Left colon (tissue), 2 donors: Measurements from ENCODE around the gene C1orf105. TPM values are rescaled to one million over a fixed set of nuclear protein-coding genes. Genes with fewer than 3 reads are reported as not detected.
A peak's percentile ranks its signal among the peaks of the same experiment; 100 is the strongest.
"Not testable (repeated sequence)": the region's sequence is repeated elsewhere in the genome, so short reads cannot be mapped to it uniquely, and the experiment has no call there.

ENCODE experiments used
- ATAC-seq: fragments of 200-7000 bp; cut with Tn5 transposase; one replicate; pipeline ENCODE4 v1.9.1; 2020; ENCODE audit warnings: mild to moderate bottlenecking, moderate library complexity
- DNase-seq, 2 donors: peaks; one replicate each; pipeline ENCODE4 v3.0.0-alpha.2; 2020
- intact Hi-C, 2 donors: fragments of 100-400 bp; cut with DNase I in 1 of 2; cut with micrococcal nuclease in 1 of 2; formaldehyde crosslinking; loops; one replicate each; pipeline versions ENCODE4 v1.11.2 to v1.14.0; 2022; cut with DNase I, micrococcal nuclease
- long read RNA-seq: library from polyadenylated mRNA; unstranded; transcript quantifications from one replicate; pipeline ENCODE4 v2.0.0, GENCODE V29; 2021
- total RNA-seq, 2 donors: library from RNA; stranded (reverse); fragmentation: NEBNext Ultra II Directional; extraction: Animal tissue kit (Norgen Biotek cat#: 25700); gene quantifications; one replicate each; pipeline ENCODE4 v1.2.1, GENCODE V29; 2021
- donor health status: DM: no; HTN: no; CAD: no.
- donor health status: DM: yes; HTN: yes; CAD: no.

C1orf105 gene
- total RNA-seq = not detected
- long read RNA-seq = 0 reads

GRCh38 chr1:172420385-172420784 is at the start of gene C1orf105:
TSS of gene C1orf105 (plus strand) at chr1:172420685. CDS start at chr1:172420886, 201 bp downstream.
- intact Hi-C loops = no loop called here
- DNase-seq (no peak), ATAC-seq (no peak)

- intact Hi-C loops, ATAC-seq: not testable (repeated sequence)
Measured at GRCh38 chr1:172371646-172372045, 48.8 kb upstream of the C1orf105 start.

GRCh38 chr1:172373864-172374263 is 46.6 kb upstream of the C1orf105 start:
- DNase-seq = no peak
- ATAC-seq = no peak
- intact Hi-C loops = no loop called here

More at GRCh38 chr1:172371646-172372045, 48.8 kb upstream of the C1orf105 start:
- not testable (repeated sequence) for DNase-seq

GRCh38 chr1:172375211-172375631 is 45.3 kb upstream of the C1orf105 start:
- intact Hi-C loops = no loop called here
- ATAC-seq = no peak
- no peak for DNase-seq

GRCh38 chr1:172376431-172376830 is 44.1 kb upstream of the C1orf105 start:
- intact Hi-C loops = no loop called here
- DNase-seq = no peak
- ATAC-seq = no peak

GRCh38 chr1:172377565-172377964 is 42.9 kb upstream of the C1orf105 start:
- ATAC-seq (no peak), DNase-seq (no peak)
- intact Hi-C loops = no loop called here

GRCh38 chr1:172378109-172378760 is 42.2 kb upstream of the C1orf105 start:
- ATAC-seq = no peak
- intact Hi-C loops = no loop called here
- no peak for DNase-seq

GRCh38 chr1:172380441-172381244 is 39.8 kb upstream of the C1orf105 start:
- intact Hi-C loops = no loop called here
- ATAC-seq = peak; percentile 30

GRCh38 chr1:172381946-172382345 is 38.5 kb upstream of the C1orf105 start:
- intact Hi-C loops = no loop called here
- ATAC-seq (peak; percentile 89), DNase-seq (no peak)

More at GRCh38 chr1:172380441-172381244, 39.8 kb upstream of the C1orf105 start:
- DNase-seq = no peak

GRCh38 chr1:172382406-172382805 is 38.1 kb upstream of the C1orf105 start:
- no peak for ATAC-seq
- DNase-seq = no peak
- intact Hi-C loops = no loop called here

GRCh38 chr1:172382990-172383389 is 37.5 kb upstream of the C1orf105 start:
- DNase-seq (no peak), ATAC-seq (no peak)
- intact Hi-C loops = no loop called here

GRCh38 chr1:172383536-172383935 is 36.9 kb upstream of the C1orf105 start:
- DNase-seq = no peak
- intact Hi-C loops = no loop called here
- no peak for ATAC-seq

GRCh38 chr1:172384656-172385055 is 35.8 kb upstream of the C1orf105 start:
- intact Hi-C loops = no loop called here
- DNase-seq (no peak), ATAC-seq (no peak)

- intact Hi-C loops = no loop called here
- DNase-seq = no peak
- ATAC-seq = no peak
Measured at GRCh38 chr1:172386046-172386445, 34.4 kb upstream of the C1orf105 start.

- intact Hi-C loops = no loop called here
- no peak for DNase-seq
- no peak for ATAC-seq
Measured at GRCh38 chr1:172388490-172388889, 32.0 kb upstream of the C1orf105 start.

- DNase-seq (no peak), ATAC-seq (peak; percentile 47)
- intact Hi-C loops = loop anchor here (5.0 to 10.0 kb wide), 2 partner anchors 33 to 305 kb away; no protein-coding TSS in a partner anchor
Measured at GRCh38 chr1:172390301-172390682, 30.2 kb upstream of the C1orf105 start.

GRCh38 chr1:172390683-172391551 is 29.6 kb upstream of the C1orf105 start:
- ATAC-seq (no peak), DNase-seq (peak; percentile 29 to 35)
- intact Hi-C loops = loop anchor here (5.0 to 10.0 kb wide), 2 partner anchors 34 to 306 kb away; no protein-coding TSS in a partner anchor

- DNase-seq (no peak), ATAC-seq (no peak)
- intact Hi-C loops = loop anchor here (5.0 to 10.0 kb wide), 2 partner anchors 35 to 307 kb away; no protein-coding TSS in a partner anchor
Measured at GRCh38 chr1:172391976-172392375, 28.5 kb upstream of the C1orf105 start.

GRCh38 chr1:172393354-172393753 is 27.1 kb upstream of the C1orf105 start:
- DNase-seq = no peak
- intact Hi-C loops = loop anchor here (5.0 to 10.0 kb wide), 2 partner anchors 36 to 309 kb away; no protein-coding TSS in a partner anchor
- no peak for ATAC-seq
